ENCODE data around the gene CNBD2. TPM values are rescaled to one million over a fixed set of nuclear protein-coding genes. Genes with fewer than 3 reads are reported as not detected.
"Not testable (repeated sequence)": the region's sequence is repeated elsewhere in the genome, so short reads cannot be mapped to it uniquely, and the experiment has no call there.

CNBD2 gene
- total RNA-seq, 1 donor from 2014 or later: 2.6 TPM

DNA sequence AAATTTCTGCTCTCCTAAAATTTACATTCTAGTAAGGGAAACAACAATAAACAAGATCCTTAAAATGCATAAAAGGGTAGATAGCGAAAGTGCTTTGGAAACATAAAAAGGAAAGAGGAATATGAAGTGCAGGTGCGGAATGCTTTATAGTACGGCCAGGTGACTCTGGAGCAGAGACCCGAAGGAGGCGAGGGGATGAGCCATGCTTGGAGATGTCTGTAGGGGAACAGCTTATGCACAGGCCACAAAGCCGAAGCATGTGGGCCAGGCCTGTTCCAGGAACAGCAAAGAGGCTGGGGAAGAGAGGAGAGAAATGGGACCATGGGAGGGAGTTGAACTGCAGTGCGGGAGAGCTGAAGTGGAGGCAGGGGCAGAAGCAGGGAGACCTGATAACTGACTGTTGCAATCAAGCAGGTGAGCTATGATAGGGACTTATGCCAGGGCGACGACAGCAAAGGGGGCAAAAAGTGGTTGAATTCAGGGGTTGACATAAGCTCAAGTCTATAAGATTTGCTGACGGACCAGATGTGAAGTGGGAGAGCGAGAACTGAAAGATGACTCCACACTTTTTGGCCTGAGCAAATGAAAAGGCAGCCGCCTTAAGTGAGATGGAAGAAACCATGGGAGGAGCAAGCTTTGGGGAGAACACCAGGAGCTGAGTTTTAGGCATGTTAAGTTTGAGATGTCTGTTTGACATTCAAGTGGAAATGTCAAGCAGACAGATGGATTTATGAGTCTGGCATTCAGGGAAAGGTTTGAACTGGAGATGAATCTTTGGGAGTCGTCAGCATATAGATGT is 83.1 kb downstream of the CNBD2 start:
- no peak for ATAC-seq
- no peak for DNase-seq
- intact Hi-C loops (cut with micrococcal nuclease): no loop called here

DNA sequence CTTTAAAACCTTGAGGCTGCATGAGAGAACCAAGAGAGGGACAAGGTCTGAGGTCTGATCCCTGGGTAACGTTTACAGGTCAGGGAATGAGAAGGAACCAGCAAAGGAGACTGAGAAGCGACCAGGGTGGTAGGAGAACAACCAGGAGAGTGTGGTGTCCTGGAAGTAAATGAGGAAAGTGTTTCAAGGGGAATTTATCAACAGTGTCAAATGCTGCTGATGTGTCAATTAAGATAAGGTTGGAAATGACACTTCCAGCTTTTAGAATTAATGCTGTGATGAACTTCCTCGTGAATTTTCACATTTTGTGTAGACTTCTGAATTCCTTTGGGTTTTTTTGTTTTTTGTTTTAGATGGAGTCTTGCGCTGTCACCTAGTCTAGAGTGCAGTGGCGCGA is 83.7 kb downstream of the CNBD2 start:
- intact Hi-C loops (cut with micrococcal nuclease): no loop called here
- no peak for DNase-seq
- no peak for ATAC-seq

GRCh38 chr20:36053863-36054518 is 85.6 kb downstream of the CNBD2 start:
- DNase-seq; intact Hi-C loops (cut with micrococcal nuclease); ATAC-seq: not testable (repeated sequence)

GRCh38 chr20:36055145-36055544 is 86.8 kb downstream of the CNBD2 start:
- no peak for DNase-seq
- ATAC-seq: no peak
- intact Hi-C loops (cut with micrococcal nuclease): no loop called here

DNA sequence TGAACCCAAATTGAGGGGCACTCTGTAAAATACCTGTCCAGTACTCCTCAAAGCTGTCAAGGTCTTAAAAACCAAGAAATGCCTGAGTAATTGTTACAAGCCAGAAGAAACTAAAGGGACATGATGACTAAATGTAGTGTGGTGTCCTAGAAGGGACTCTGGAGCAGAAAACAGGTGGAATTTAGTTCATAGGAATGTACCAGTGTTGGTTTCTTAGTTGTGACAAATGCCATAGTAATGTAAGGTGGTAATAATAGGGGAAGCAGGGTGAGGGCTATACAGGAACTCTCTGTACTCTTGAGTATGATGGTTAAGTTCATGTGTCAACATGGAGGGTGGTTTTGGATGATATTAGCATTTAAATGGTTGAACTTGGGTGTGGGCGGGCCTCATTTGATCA is 92.3 kb downstream of the CNBD2 start:
- DNase-seq (no peak), ATAC-seq (no peak)
- intact Hi-C loops (cut with micrococcal nuclease): no loop called here

- DNase-seq (peak; percentile 63), ATAC-seq (no peak)
- intact Hi-C loops (cut with micrococcal nuclease): no loop called here
Measured at GRCh38 chr20:36061754-36062153, 93.4 kb downstream of the CNBD2 start.

- no peak for DNase-seq
- intact Hi-C loops (cut with micrococcal nuclease): no loop called here
- no peak for ATAC-seq
Measured at GRCh38 chr20:36062799-36063198, 94.4 kb downstream of the CNBD2 start.

- ATAC-seq: peak; percentile 2
Measured at GRCh38 chr20:36063916-36064657, 95.7 kb downstream of the CNBD2 start.

GRCh38 chr20:36064658-36065426 is 96.5 kb downstream of the CNBD2 start:
- peak; percentile 97 for DNase-seq
- intact Hi-C loops (cut with micrococcal nuclease): no loop called here
- peak; percentile 99 for ATAC-seq

More at GRCh38 chr20:36063916-36064657, 95.7 kb downstream of the CNBD2 start:
- no peak for DNase-seq
- intact Hi-C loops (cut with micrococcal nuclease): no loop called here

DNA sequence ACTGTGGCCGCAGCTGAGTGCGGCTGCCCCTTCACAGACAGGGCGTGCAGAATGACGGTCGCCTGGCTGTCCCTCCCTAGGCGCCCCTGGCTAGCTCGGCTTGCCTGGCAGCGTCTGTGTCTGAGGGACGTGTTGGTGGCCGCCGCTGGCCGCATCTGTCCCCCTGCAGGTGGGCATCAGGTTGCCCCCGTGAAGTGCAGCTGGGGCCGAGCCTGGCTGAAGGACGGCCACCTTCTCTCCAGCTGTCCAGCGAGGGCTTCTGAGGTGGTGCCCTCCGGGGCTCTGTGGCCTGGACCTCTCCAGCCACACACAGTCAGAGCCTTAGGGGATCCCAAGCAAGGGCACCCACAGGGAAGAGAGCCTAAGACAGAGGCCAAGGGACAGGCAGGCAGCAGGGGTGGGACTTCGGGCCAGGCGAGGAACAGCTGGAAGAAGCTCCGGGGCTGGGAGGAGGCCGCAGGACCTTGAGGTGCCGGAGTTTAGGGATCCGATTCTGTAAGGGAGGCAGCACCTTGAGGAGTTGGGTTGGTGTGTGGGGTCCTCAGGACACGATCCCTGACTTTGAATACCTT is 97.1 kb downstream of the CNBD2 start:
- no peak for ATAC-seq
- intact Hi-C loops (cut with micrococcal nuclease): no loop called here
- DNase-seq: no peak

DNA sequence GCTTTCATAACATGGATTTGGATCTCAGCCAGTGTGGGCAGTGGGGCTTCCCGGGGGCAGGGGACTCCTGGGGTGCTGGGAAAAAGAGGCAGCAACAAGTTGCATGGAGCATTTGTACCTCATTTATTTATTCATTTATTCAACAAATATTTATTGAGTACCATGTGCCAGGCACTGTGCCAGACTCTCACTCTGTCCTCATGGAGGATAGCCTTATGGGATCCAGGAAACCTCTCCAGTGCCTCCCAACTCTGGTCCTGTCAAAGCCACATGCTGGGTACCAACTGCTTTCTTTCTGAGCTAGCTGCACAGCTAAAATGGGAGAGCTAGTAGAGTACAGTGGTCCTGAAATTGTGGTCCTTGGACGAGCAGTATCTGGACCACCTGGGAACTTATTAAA is 98.4 kb downstream of the CNBD2 start:
- intact Hi-C loops (cut with micrococcal nuclease): no loop called here

DNA sequence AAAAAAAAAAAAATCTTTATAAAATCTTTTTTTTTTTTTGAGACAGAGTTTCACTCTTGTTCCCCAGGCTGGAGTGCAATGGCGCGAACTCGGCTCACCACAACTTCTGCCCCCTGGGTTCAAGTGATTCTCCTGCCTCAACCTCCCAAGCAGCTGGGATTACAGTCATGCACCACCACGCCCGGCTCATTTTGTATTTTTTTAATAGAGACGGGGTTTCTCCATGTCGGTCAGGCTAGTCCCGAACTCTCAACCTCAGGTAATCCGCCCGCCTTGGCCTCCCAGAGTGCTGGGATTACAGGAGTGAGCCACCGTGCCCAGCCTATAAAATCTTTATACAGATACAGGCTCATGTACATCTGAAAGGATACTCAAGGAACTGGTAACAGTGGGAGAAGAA is 100.1 kb downstream of the CNBD2 start:
- intact Hi-C loops (cut with micrococcal nuclease); DNase-seq; ATAC-seq: not testable (repeated sequence)

More for the DNA sequence above, 98.4 kb downstream of the CNBD2 start:
- no peak for ATAC-seq
- no peak for DNase-seq

DNA sequence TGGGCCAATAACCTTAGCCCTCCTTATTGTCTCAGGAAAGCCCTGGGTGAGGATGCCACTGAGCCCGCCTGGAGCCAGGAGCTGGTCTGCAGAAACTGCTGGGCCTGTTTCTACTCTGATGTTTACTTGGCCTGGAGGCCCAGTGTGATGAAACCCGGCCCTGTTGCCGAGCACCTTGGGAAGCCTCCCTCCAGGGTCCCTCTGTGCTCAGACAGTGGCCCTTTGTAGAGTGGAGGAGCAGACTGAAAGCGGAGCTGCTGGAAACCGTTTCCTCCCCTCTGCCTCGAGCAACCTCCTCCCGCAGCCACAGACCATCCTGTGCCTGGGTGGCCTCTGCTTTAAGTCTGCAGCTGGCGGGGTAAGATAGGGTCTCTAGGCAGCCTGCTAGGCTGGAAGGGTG is 102.1 kb downstream of the CNBD2 start:
- ATAC-seq: peak; percentile 14
- intact Hi-C loops (cut with micrococcal nuclease): no loop called here
- DNase-seq: no peak

GRCh38 chr20:36071848-36072247 is 103.5 kb downstream of the CNBD2 start:
- DNase-seq: no peak
- ATAC-seq: no peak
- intact Hi-C loops (cut with micrococcal nuclease): no loop called here

GRCh38 chr20:36074983-36075382 is 106.6 kb downstream of the CNBD2 start:
- intact Hi-C loops (cut with micrococcal nuclease): no loop called here
- no peak for DNase-seq
- no peak for ATAC-seq

- DNase-seq; intact Hi-C loops (cut with micrococcal nuclease); ATAC-seq: not testable (repeated sequence)
Measured at GRCh38 chr20:36077762-36078161, 109.4 kb downstream of the CNBD2 start.

DNA sequence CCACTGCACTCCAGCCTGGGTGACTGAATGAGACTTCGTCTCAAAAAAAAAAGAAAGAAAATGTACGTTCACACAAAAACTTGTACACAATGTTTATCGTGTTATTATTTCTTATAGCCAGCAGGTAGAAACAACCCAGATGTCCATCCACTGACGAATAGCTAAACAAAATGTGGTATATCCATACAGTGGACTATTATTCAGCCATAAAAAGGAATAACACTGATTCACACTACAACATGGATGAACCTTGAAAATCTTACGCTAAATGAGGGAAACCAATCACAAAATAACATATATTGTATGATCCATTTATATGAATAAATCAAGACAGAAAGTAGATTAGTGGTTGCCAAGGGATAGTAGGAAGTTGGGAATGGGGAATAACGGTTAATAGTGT is 111.1 kb downstream of the CNBD2 start:
- DNase-seq (no peak), ATAC-seq (no peak)
- intact Hi-C loops (cut with micrococcal nuclease): no loop called here

DNA sequence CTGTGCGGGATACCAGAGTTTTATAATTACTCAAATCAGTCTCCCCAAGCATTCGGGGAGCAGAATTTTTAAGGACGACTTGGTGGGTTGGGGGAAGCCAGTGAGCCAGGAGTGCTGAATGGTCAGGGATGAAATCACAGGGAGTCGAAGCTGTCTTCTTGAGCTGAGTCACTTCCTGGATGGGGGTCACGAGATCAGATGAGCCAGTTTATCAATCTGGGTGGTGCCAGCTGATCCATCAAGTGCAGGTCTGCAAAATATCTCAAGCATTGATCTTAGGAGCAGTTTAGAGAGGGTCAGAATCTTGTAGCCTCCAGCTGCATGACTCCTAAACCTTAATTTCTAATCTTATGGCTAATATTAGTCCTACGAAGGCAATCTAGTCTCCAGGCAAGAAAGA is 111.6 kb downstream of the CNBD2 start:
- DNase-seq; intact Hi-C loops (cut with micrococcal nuclease); ATAC-seq: not testable (repeated sequence)
